ENCODE data around the gene IZUMO4.

Gene IZUMO4

DNA sequence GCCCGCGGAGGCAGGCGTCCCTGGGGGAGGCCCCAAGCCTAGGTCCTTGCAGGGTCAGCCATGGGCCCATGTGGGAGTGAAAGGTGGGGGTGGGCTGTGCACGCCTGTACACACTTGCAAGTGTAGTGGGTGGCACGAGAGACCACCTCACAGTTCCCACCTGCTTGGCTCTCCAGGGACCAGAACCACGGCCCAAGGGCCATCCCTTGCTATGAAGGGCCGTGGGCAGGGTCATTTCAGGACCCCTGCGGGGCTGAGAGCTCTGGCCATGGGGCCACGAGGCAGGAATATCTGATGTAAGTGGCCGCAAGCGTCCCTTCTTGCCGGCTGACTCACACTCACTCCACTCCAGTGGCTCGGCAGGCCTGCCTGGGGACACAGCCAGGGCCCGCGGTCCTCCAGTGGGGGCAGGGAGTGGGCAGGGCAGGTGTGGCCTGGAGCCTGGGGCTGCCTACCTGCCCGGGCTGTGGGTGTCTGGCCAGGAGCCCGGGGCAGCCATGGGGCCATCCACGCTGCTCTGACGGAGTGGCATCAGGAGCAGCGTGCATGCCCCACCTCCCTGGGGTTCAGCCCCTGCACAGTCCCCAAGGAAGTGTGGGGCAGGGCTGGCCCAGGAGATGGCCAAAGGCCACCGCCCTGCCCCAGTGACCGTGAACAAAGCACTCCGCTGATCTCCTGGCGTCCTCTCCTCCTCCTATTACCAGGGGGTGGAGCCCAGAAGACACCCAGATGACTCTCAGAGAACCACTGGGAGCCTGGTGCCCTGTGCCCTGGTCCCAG lies 37.1 kb upstream of the IZUMO4 start:
- no peak for DNase-seq (ENCODE audit: low read depth, low spot score)

DNA sequence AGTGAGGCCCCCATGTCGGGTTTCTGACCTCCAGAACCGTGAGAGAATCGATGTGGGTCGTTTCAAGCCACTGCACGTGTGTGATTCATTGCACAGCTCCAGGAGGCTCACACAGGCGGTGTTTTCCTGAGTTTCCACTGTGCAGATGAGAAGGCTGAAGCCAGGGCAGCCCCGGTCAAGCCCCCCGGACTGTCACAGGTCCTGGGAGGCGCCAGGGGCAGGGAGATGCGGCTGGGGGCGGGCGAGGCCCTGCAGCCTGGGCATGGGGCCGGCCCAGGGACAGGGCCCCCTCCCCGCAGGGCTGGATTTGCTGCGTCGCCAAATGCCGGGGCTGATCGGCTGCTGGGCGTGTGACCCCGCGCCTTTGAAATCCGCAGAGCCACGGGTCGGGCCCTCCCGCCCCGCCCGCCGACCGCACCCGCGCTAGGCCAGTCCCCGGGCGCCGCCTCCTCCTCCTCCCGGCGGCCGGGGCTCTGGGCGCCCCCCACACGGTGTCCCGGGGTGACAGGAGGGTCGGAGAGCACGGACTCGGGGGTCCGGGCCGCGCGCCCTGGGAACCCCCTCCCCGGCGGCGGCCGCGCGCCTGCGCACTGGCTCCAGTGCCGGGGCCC lies 35.7 kb upstream of the IZUMO4 start:
- DNase-seq (ENCODE audit: low read depth, low spot score) = peak; percentile 74

DNA sequence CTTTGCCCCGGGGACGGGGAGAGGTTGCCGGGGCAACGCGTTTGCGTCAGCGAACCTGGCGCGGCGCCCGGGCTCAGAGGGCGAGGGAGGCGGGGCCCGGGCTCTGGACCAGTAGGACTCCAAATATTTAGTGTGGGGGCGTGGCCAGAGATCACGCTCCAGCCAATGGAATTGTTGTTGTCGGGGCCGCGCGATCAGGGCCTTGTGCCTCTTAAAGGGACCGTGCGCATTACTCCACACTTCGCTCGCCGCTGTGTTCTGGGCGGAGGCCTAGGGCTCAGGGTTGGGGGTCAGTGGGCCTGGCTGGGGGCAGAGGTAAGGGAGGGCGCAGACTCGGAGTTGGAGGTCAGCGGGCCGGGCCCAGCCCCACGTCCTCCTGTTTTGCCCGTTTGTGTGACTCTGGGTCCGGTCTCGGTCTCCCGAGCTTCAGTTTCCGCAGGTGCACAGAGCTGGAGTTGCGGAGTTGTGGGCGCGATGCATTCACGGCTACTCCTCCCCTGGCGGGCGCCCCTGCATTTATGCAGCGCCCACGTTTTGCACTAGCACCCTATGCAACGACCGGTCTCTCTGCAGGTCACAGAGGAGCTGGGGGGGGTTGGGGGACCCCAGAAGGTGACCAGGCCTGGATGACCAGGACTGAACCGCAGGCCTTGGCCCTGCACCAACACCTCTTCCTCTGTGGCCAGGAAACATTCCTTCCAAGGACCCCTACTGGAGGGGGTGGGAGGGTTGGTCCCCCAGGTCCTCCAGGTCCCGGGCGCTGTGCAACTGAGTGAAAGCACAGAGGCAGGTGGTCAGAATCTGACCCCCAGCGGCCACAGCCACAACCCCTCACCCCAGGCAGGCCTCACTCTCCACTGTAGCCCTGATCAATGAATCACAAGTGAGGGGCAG lies 35.0 kb upstream of the IZUMO4 start:
- DNase-seq (ENCODE audit: low read depth, low spot score) = peak; percentile 96

DNA sequence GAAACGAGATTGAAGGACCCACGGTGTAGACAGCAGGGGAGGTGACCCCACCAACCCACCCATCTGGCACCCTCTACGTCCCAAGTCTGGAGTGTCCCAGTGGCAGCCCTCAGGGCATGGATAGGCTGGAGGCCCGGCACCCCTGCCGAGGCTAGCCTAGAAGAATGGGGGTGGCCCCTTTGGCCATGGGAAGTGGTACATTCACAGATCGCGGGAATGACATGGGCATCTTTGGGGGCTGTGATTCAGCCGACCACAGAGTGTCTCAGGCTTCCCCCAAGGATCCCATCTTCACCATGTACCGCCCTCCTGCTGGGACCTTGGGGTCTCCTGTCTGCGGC lies 34.4 kb upstream of the IZUMO4 start:
- DNase-seq (ENCODE audit: low read depth, low spot score) = no peak

DNA sequence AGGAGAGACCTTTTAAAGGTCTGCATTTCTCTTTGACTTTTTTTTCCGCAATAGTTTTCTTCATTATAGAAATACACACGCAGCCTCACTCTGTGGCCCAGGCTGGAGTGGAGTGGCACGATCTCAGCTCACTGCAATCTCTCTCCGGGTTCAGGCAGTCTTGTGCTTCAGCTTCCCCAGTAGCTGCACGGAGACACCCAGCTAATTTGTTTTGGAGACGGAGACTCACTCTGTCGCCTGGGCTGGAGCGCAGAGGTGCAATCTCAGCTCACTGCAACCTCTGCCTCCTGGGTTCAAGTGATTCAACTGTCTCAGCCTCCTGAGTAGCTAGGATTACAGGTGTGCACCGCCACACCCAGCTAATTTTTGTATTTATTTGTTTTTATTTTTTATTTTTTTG lies 33.9 kb upstream of the IZUMO4 start:
- DNase-seq (ENCODE audit: low read depth, low spot score) = no peak

DNA sequence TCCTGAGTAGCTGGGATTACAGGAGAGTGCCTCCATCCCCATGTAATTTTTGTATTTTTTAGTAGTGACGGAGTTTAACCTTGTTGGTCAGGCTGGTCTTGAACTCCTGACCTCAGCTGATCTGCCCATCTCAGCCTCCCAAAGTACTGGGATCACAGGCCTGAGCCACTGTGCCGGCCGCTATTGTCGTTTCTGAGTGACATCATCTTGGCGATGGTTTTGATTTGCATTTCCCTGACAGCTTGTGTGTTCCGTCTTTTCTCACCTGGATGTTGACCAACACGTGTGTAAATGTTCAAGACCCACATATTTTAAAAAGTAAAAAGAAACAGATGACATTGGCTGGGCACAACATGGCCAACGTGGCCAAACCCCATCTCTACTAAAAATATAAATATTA lies 32.9 kb upstream of the IZUMO4 start:
- DNase-seq (ENCODE audit: low read depth, low spot score) = no peak

DNA sequence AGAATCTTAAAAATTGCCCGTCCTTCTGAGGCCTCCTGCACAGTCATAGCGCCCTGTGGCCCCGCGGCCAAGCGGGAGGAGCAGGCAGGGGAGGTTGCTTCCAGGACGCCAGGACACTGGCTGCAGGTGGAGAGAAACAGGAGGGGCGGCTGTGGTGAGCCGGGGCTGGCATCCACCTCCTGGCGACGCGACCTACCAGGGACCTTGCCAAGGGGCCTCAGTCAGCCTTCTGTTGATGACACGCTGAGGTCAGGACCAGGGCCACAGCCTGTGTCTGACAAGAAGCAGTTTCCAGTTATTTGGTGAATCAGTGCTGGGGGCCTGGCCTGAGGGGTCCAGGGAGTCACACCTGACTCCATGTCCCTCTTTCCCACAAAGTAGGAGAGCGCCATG lies 32.3 kb upstream of the IZUMO4 start:
- no peak for DNase-seq (ENCODE audit: low read depth, low spot score)

GRCh38 chr19:2064788-2065524 lies 31.8 kb upstream of the IZUMO4 start:
- no peak for DNase-seq (ENCODE audit: low read depth, low spot score)

GRCh38 chr19:2070436-2070827 lies 26.3 kb upstream of the IZUMO4 start:
- DNase-seq (ENCODE audit: low read depth, low spot score) = no peak

- no peak for DNase-seq (ENCODE audit: low read depth, low spot score)
Measured at GRCh38 chr19:2070986-2071673, 25.6 kb upstream of the IZUMO4 start.

DNA sequence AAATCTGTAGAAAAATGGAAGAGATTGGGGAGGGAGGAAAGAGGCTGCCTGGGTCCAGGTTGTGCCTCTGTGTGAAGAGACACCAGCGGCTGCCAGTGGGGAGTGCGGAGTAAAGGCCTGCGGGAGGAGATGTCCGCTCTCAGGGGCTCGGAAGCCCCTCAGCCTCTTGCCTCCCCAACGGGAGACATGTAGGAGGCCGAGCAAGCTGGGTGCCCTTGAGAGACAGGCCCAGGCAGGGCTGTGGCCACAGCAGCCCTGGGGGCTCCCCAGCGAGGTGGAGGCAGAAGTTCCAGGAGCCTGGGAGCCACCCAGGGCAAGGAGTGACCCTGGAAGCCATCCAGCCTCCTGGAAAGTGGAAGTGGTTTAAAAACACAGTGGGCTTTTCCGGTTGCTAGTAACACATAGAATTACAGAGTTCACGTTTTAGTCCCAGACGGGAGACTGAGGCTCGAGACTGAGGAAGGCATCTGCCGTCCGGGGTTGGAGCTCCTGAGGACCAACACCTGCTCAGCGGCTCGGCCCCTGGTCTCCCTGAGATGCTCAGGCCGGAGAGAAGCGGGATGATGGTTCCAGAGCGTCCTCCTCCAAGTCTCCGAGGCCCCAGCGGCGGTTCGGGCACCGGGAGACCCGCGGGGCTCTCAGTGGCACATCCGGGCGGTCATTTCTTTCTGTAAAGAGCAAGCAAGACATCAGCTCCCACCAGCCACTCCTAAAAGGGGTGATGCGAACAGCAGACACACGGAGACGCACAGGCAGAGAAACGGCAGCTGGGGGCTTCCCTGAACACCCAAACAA lies 23.8 kb upstream of the IZUMO4 start:
- DNase-seq (ENCODE audit: low read depth, low spot score) = no peak

DNA sequence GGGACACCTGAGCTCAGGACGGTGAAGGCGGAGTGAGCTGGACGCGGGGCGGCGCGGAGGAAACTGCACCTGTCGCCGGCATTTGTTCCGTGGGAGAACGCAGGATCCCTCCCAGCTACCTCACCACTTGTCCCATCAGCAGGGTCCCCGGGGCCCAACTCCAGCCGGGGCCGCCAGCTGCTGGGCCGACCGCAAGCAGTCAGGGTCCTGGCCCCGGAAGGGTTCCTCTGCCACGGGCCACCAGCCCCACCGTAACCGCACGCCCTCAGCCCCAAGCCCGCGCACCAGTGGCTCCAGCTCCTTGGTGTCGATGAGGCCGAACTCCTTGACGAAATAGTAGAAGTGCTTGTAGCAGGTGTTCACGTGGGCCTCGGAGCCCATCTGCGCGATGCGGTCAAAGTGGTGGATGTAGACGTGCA lies 20.2 kb upstream of the IZUMO4 start:
- no peak for DNase-seq (ENCODE audit: low read depth, low spot score)

GRCh38 chr19:2077398-2077797 lies 19.3 kb upstream of the IZUMO4 start:
- DNase-seq (ENCODE audit: low read depth, low spot score) = no peak

- DNase-seq (ENCODE audit: low read depth, low spot score) = no peak
Measured at GRCh38 chr19:2077833-2078619, 18.7 kb upstream of the IZUMO4 start.

GRCh38 chr19:2079076-2079864 lies 17.4 kb upstream of the IZUMO4 start:
- no peak for DNase-seq (ENCODE audit: low read depth, low spot score)

DNA sequence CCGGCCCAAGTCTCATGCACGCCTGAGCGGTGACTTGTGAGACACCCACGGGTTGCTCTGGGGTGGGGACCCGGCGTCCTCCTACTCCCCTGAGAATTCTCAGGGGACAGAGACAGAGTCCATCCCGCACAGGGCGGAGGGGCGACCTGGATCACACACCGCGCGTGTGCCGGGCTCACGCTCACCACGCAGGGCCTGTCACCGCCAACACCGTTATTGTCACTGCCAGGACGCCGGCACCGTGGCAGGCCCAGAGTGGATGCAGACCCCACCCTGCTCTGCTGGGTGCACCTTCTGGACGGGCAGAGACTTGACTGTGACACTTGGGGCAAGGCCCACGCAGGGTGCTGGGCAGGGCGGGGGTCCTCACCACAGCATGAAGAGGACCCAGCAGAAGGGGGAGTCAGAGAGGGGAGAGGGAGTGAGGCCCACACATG lies 16.8 kb upstream of the IZUMO4 start:
- no peak for DNase-seq (ENCODE audit: low read depth, low spot score)

GRCh38 chr19:2080336-2080988 lies 16.3 kb upstream of the IZUMO4 start:
- no peak for DNase-seq (ENCODE audit: low read depth, low spot score)

Data from smooth muscle cell of the brain vasculature (primary cell).